SJSA1 (cell line): Measurements from ENCODE around the gene SLC12A2. TPM values are rescaled to one million over a fixed set of nuclear protein-coding genes. Genes with fewer than 3 reads are reported as not detected.

Source experiments
- DNase-seq, 2 experiments: peaks; one replicate each; pipeline ENCODE4 v3.0.0-alpha.2; 2015 to 2020; ENCODE audit warnings: low spot score in 2 of 2, low read depth in 1 of 2
- H3K27ac ChIP-seq: fragments of 250-450 bp; sonication (Bioruptor Pico); 2 replicates; pipeline ENCODE4 v1.5.1; 2020; ENCODE audit warnings: mild to moderate bottlenecking, moderate library complexity
- H3K27me3 ChIP-seq: fragments of 250-450 bp; sonication (Bioruptor Pico); replicated peaks from 2 replicates; pipeline ENCODE4 v1.5.1; 2020; ENCODE audit warnings: mild to moderate bottlenecking, moderate library complexity
- H3K36me3 ChIP-seq: fragments of 250-450 bp; sonication (Bioruptor Pico); 2 replicates; pipeline ENCODE4 v1.5.1; 2020; ENCODE audit warnings: mild to moderate bottlenecking
- H3K4me1 ChIP-seq: fragments of 250-450 bp; sonication (Bioruptor Pico); replicated peaks from 2 replicates; pipeline ENCODE4 v1.6.1; 2021; ENCODE audit warnings: mild to moderate bottlenecking
- H3K4me3 ChIP-seq: fragments of 250-450 bp; sonication (Bioruptor Pico); 2 replicates; pipeline ENCODE4 v1.5.1; 2020; ENCODE audit warnings: mild to moderate bottlenecking
- H3K9me3 ChIP-seq: fragments of 250-450 bp; sonication (Bioruptor Pico); replicated peaks from 2 replicates; pipeline ENCODE4 v1.5.1; 2020; ENCODE audit warnings: mild to moderate bottlenecking
- total RNA-seq: library from RNA; depleted of rRNA; stranded (reverse); fragments of >200 nt; shearing (Covaris generic); gene quantifications from 2 replicates; pipeline ENCODE4 v1.2.3, GENCODE V29; 2014

The SLC12A2 gene
- total RNA-seq, 1 experiment from 2014 or later = 91.4 TPM

GRCh38 chr5:128199611-128200010, 116.0 kb downstream of the SLC12A2 start:
- no peak for DNase-seq
- no peak overlapping the region for H3K27ac ChIP-seq
- no peaks in the 10 kb centered on the region for H3K9me3 ChIP-seq
- H3K27me3 ChIP-seq = no peaks in the 10 kb centered on the region
- H3K4me1 ChIP-seq = peaks cover 15% of the 10 kb centered on the region
- no peaks in the 10 kb centered on the region for H3K36me3 ChIP-seq
- H3K4me3 ChIP-seq = no peak overlapping the region

GRCh38 chr5:128201065-128201926, 117.7 kb downstream of the SLC12A2 start:
- DNase-seq = peak; percentile 65 to 81
- no peaks in the 10 kb centered on the region for H3K36me3 ChIP-seq
- H3K9me3 ChIP-seq = no peaks in the 10 kb centered on the region
- no peak overlapping the region for H3K4me3 ChIP-seq
- H3K4me1 ChIP-seq = peaks cover 15% of the 10 kb centered on the region
- H3K27ac ChIP-seq = no peak overlapping the region
- no peaks in the 10 kb centered on the region for H3K27me3 ChIP-seq

- Histone ChIP-seq H3K27me3 (no peaks in the 10 kb centered on the region), H3K4me1 (peaks cover 15% of the 10 kb centered on the region), H3K36me3 (no peaks in the 10 kb centered on the region), H3K27ac (no peak overlapping the region), H3K4me3 (no peak overlapping the region), H3K9me3 (no peaks in the 10 kb centered on the region)
- DNase-seq = no peak
Observed at GRCh38 chr5:128202320-128202719, 118.8 kb downstream of the SLC12A2 start.

- Histone ChIP-seq H3K27me3 (no peaks in the 10 kb centered on the region), H3K36me3 (no peaks in the 10 kb centered on the region), H3K9me3 (no peaks in the 10 kb centered on the region), H3K4me3 (no peak overlapping the region), H3K27ac (no peak overlapping the region), H3K4me1 (no peaks in the 10 kb centered on the region)
- DNase-seq = no peak
Observed at GRCh38 chr5:128208436-128208835, 124.9 kb downstream of the SLC12A2 start.

GRCh38 chr5:128212191-128212806, 128.7 kb downstream of the SLC12A2 start:
- Histone ChIP-seq H3K4me3 (no peak overlapping the region), H3K27me3 (no peaks in the 10 kb centered on the region), H3K4me1 (no peaks in the 10 kb centered on the region), H3K36me3 (no peaks in the 10 kb centered on the region), H3K27ac (no peak overlapping the region), H3K9me3 (no peaks in the 10 kb centered on the region)
- DNase-seq = no peak

- H3K9me3 ChIP-seq = no peaks in the 10 kb centered on the region
- no peaks in the 10 kb centered on the region for H3K4me1 ChIP-seq
- peak; percentile 65 to 68 for DNase-seq
- H3K27me3 ChIP-seq = no peaks in the 10 kb centered on the region
- H3K36me3 ChIP-seq = no peaks in the 10 kb centered on the region
- no peak overlapping the region for H3K4me3 ChIP-seq
- no peak overlapping the region for H3K27ac ChIP-seq
Observed at GRCh38 chr5:128213340-128213739, 129.8 kb downstream of the SLC12A2 start.

- Histone ChIP-seq H3K9me3 (no peaks in the 10 kb centered on the region), H3K4me1 (no peaks in the 10 kb centered on the region), H3K36me3 (no peaks in the 10 kb centered on the region), H3K4me3 (no peak overlapping the region), H3K27ac (no peak overlapping the region), H3K27me3 (no peaks in the 10 kb centered on the region)
- DNase-seq = no peak
Observed at GRCh38 chr5:128213833-128214232, 130.3 kb downstream of the SLC12A2 start.

GRCh38 chr5:128216285-128216684, 132.7 kb downstream of the SLC12A2 start:
- no peak for DNase-seq
- no peaks in the 10 kb centered on the region for H3K4me1 ChIP-seq
- no peak overlapping the region for H3K27ac ChIP-seq

GRCh38 chr5:128216860-128217531, 133.4 kb downstream of the SLC12A2 start:
- H3K4me3 ChIP-seq = no peak overlapping the region
- no peaks in the 10 kb centered on the region for H3K36me3 ChIP-seq
- H3K27ac ChIP-seq = no peak overlapping the region
- no peak for DNase-seq
- H3K27me3 ChIP-seq = no peaks in the 10 kb centered on the region; the same call in 1 of the 2 replicates
- no peaks in the 10 kb centered on the region for H3K4me1 ChIP-seq
- H3K9me3 ChIP-seq = no peaks in the 10 kb centered on the region

More at GRCh38 chr5:128216285-128216684, 132.7 kb downstream of the SLC12A2 start:
- Histone ChIP-seq H3K9me3 (no peaks in the 10 kb centered on the region), H3K36me3 (no peaks in the 10 kb centered on the region), H3K4me3 (no peak overlapping the region), H3K27me3 (no peaks in the 10 kb centered on the region; the same call in 1 of the 2 replicates)

GRCh38 chr5:128220841-128221240, 137.3 kb downstream of the SLC12A2 start:
- H3K9me3 ChIP-seq = no peaks in the 10 kb centered on the region
- H3K36me3 ChIP-seq = no peaks in the 10 kb centered on the region
- no peaks in the 10 kb centered on the region; the same call in 1 of the 2 replicates for H3K27me3 ChIP-seq
- H3K4me3 ChIP-seq = no peak overlapping the region
- no peak overlapping the region for H3K27ac ChIP-seq
- no peak for DNase-seq
- peaks cover 10% of the 10 kb centered on the region for H3K4me1 ChIP-seq

GRCh38 chr5:128224336-128224735, 140.8 kb downstream of the SLC12A2 start:
- DNase-seq = no peak
- no peak overlapping the region for H3K4me3 ChIP-seq
- H3K4me1 ChIP-seq = peaks cover 23% of the 10 kb centered on the region
- H3K27me3 ChIP-seq = no peaks in the 10 kb centered on the region; the same call in 1 of the 2 replicates
- no peaks in the 10 kb centered on the region for H3K9me3 ChIP-seq
- H3K36me3 ChIP-seq = no peaks in the 10 kb centered on the region
- H3K27ac ChIP-seq = peak overlapping the region; percentile 19; the same call in 1 of the 2 replicates

GRCh38 chr5:128225245-128226030, 141.9 kb downstream of the SLC12A2 start:
- Histone ChIP-seq H3K4me1 (peaks cover 23% of the 10 kb centered on the region), H3K36me3 (no peaks in the 10 kb centered on the region), H3K4me3 (no peak overlapping the region), H3K27me3 (no peaks in the 10 kb centered on the region; the same call in 1 of the 2 replicates), H3K27ac (peak overlapping the region; percentile 26), H3K9me3 (no peaks in the 10 kb centered on the region)
- DNase-seq = peak in 1 of 2 experiments; percentile 51

GRCh38 chr5:128228008-128228407, 144.4 kb downstream of the SLC12A2 start:
- Histone ChIP-seq H3K36me3 (no peaks in the 10 kb centered on the region), H3K4me3 (no peak overlapping the region), H3K27ac (no peak overlapping the region), H3K27me3 (no peaks in the 10 kb centered on the region), H3K4me1 (peaks cover 23% of the 10 kb centered on the region), H3K9me3 (no peaks in the 10 kb centered on the region)
- DNase-seq = peak in 1 of 2 experiments; percentile 21
